ENCODE data around the gene WDR19.

- TF ChIP-seq POLR2A (IDR thresholded peaks at IDR 0.05; ENCODE audit: low read depth, low read length) (no peak), TAF1 (IDR thresholded peaks at IDR 0.05; ENCODE audit: low read depth, low read length) (no peak), POLR2AphosphoS5 (IDR thresholded peaks at IDR 0.05; ENCODE audit: low read depth, low read length) (no peak), SPI1 (IDR thresholded peaks at IDR 0.05; ENCODE audit: low read depth, low read length) (no peak), PAX5 (IDR thresholded peaks at IDR 0.05; ENCODE audit: insufficient read depth, low read length, severe bottlenecking) (no peak), POU2F2 (IDR thresholded peaks at IDR 0.05; ENCODE audit: low read depth, low read length) (no peak)
These were observed 138.2 kb downstream of the WDR19 start for GRCh38 chr4:39320381-39321115.
